T-helper 2 cell treated with Interferon-gamma antibody and Interleukin-4, amounts not matched to agents 100 ng/mL and 5 ng/mL, for 36 hours (primary cell): ENCODE measurements around the gene NFKBIA. TPM values are rescaled to one million over a fixed set of nuclear protein-coding genes. Genes with fewer than 3 reads are reported as not detected.
"Not testable (repeated sequence)": the region's sequence is repeated elsewhere in the genome, so short reads cannot be mapped to it uniquely, and the experiment has no call there.

ENCODE experiments used
- intact Hi-C: fragments of 100-400 bp; cut with micrococcal nuclease; formaldehyde crosslinking; loops from one replicate; pipeline ENCODE4 v1.15.1; 2023
- total RNA-seq: library from RNA; stranded (reverse); gene quantifications from 2 replicates; pipeline ENCODE4 v1.2.3, GENCODE V29; 2022

The NFKBIA gene
- total RNA-seq, 1 donor from 2014 or later, result 113 TPM

GRCh38 chr14:35393826-35394225 lies 10.7 kb downstream of the NFKBIA start:
- intact Hi-C loops, result no loop called here

- intact Hi-C loops, result no loop called here
Measured at GRCh38 chr14:35392103-35392502, 12.4 kb downstream of the NFKBIA start.

GRCh38 chr14:35391388-35391710 lies 13.2 kb downstream of the NFKBIA start:
- intact Hi-C loops, result no loop called here

- intact Hi-C loops, result no loop called here
Measured at GRCh38 chr14:35390577-35391387, 13.8 kb downstream of the NFKBIA start.

GRCh38 chr14:35389315-35389667 lies 15.3 kb downstream of the NFKBIA start:
- intact Hi-C loops, result no loop called here

- intact Hi-C loops, result no loop called here
Measured at GRCh38 chr14:35388656-35389314, 15.8 kb downstream of the NFKBIA start.

GRCh38 chr14:35387713-35388579 lies 16.6 kb downstream of the NFKBIA start:
- intact Hi-C loops, result no loop called here

GRCh38 chr14:35387219-35387618 lies 17.3 kb downstream of the NFKBIA start:
- intact Hi-C loops, result no loop called here

- intact Hi-C loops, result no loop called here
Measured at GRCh38 chr14:35386673-35387125, 17.9 kb downstream of the NFKBIA start.

- intact Hi-C loops, result no loop called here
Measured at GRCh38 chr14:35385042-35385839, 19.3 kb downstream of the NFKBIA start.

- intact Hi-C loops, result no loop called here
Measured at GRCh38 chr14:35384455-35385041, 20.0 kb downstream of the NFKBIA start.

- intact Hi-C loops, result no loop called here
Measured at GRCh38 chr14:35383569-35384454, 20.7 kb downstream of the NFKBIA start.

GRCh38 chr14:35380794-35381193 lies 23.8 kb downstream of the NFKBIA start:
- intact Hi-C loops, result no loop called here

- intact Hi-C loops, result not testable (repeated sequence)
Measured at GRCh38 chr14:35379234-35379933, 25.2 kb downstream of the NFKBIA start.

GRCh38 chr14:35378425-35379233 lies 25.9 kb downstream of the NFKBIA start:
- intact Hi-C loops, result no loop called here

GRCh38 chr14:35375558-35376025 lies 29.0 kb downstream of the NFKBIA start:
- intact Hi-C loops, result no loop called here

- intact Hi-C loops, result no loop called here
Measured at GRCh38 chr14:35374263-35374712, 30.3 kb downstream of the NFKBIA start.

- intact Hi-C loops, result not testable (repeated sequence)
Measured at GRCh38 chr14:35373208-35373607, 31.3 kb downstream of the NFKBIA start.
